Measurements from ENCODE around the gene CLN6.

DNA sequence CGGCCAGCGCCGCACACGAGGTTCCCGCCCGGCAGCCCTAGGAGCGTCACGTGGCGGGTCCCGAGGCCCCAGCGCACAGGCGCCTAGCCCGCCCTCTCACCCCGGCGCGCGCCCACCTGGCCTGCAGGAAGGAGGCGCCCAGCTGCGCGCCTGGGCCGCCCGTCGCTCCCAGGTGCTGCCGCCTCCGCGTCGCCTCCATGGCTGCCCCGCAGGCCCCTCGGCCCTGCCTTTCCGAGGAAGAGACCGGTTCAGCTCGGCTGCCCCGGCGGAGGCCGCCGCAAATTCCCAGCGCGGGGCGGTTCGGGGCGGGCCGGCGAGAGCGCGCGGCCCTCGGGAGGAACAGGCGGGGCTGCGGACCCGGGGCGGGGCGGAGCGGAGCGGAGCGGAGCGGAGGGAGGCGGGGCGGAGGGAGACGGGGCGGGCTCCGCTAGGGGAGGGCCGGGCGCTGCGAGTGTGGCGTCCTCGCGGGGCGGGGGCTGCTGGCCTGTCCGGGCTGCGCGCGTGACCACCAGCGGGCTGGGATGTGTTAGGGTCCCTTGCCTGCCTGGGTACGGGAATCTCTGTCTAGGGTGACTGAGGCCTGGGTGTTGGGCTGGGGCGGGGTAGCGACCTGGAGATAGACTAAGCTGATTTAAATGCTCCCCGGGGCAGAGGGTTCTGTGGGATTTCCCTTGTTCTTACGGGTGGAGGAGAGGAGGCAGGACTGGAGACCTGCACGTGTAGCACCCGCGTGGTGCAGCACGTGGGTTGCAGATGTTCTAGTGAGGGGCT lies at the start of gene CLN6:
- TF ChIP-seq CTCF (IDR thresholded peaks at IDR 0.05; ENCODE audit: insufficient read depth, low read depth, low read length): no peak
- no peak for TF ChIP-seq EZH2 (IDR thresholded peaks at IDR 0.05; ENCODE audit: insufficient read depth, low read length)
